ENCODE results near the gene KRTAP9-4. TPM values are rescaled to one million over a fixed set of nuclear protein-coding genes. Genes with fewer than 3 reads are reported as not detected.

Gene KRTAP9-4
- total and polyA plus RNA-seq, 2 of the 8 experiments (the other 6 are each of a cell fraction or from before 2014, with no cell fraction given) = not detected

DNA sequence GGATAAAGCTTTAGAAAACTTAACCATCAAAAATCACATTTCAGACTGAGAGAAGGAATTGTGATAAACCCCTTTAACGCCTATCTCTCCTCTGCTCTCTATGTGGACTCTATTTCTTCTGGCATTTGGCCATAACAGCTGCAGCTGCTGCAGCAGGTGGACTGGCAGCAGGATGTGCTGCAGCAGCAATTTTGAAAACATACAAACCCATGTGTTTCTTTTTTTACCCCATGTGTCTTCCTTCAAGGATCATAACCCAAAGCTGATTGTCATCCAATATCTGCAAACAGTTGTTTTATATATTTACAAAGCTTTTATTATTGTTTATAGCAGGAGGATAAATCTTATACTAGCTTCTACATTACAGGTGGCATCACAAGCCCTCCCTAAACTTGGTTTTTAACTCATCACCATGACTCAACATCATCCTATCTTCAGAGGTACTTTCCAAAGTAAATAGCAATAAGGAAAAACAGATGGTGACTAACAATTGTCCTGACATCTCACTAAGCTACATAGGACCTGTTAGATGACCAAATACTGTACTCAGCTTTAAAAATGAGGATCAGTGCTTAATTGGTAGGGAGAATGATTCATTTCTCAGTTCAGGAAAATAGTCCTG lies 37.5 kb upstream of the KRTAP9-4 start:
- H2AFZ ChIP-seq (ENCODE audit: low read length) = no peak overlapping the region
- no peaks in the 10 kb centered on the region; a peak in 2 of 8 replicates for H3K36me3 ChIP-seq (ENCODE audit: control insufficient read depth in 2 of 4, insufficient read depth in 4 of 4, low read length in 3 of 4)
- H2BK12ac ChIP-seq (ENCODE audit: low read depth, low read length) = no peak overlapping the region
- H2BK15ac ChIP-seq (ENCODE audit: low read length) = no peak overlapping the region
- H3K79me2 ChIP-seq (ENCODE audit: control insufficient read depth in 1 of 2, insufficient read depth in 2 of 2, low read length in 2 of 2) = no peaks in the 10 kb centered on the region
- no peak overlapping the region for H3K4ac ChIP-seq (replicated peaks; ENCODE audit: insufficient read length, low read depth, low read length)
- H2AK5ac ChIP-seq (ENCODE audit: low read depth, low read length) = no peak overlapping the region
- no peaks in the 10 kb centered on the region for H3K4me1 ChIP-seq (replicated peaks in 1 of 4; ENCODE audit: control insufficient read depth in 3 of 4, insufficient read depth in 4 of 4, low read length in 3 of 4)
- no peak overlapping the region for H2BK120ac ChIP-seq (replicated peaks; ENCODE audit: low read depth, low read length)
- 100% methylated on average over 1 of the region's 1 CpG; no CpG with 5 or more reads in 1 of the 2 experiments for WGBS, 2 experiments (ENCODE audit: extremely low coverage in 1 of 2, insufficient coverage in 1 of 2, insufficient read length in 1 of 2, insufficient replicate concordance in 2 of 2, low coverage in 1 of 2, low lambda C conversion rate in 2 of 2, missing lambda C conversion rate in 1 of 2)
- H2BK5ac ChIP-seq (ENCODE audit: low read depth, low read length) = no peak overlapping the region
- no peak overlapping the region for H3K4me2 ChIP-seq (ENCODE audit: insufficient read depth in 1 of 2, low read depth in 2 of 2, low read length in 2 of 2)
- no peak overlapping the region for H3K9ac ChIP-seq (replicated peaks in 1 of 4; ENCODE audit: extremely low read depth in 1 of 4, low read depth in 3 of 4, low read length in 3 of 4)
- no peak overlapping the region for H3K14ac ChIP-seq (ENCODE audit: insufficient read length)
- POLR2A ChIA-PET (ENCODE audit: partially characterized antibody) = no interaction called here
- no peak overlapping the region; the same call in 1 of the 2 replicates for H4K8ac ChIP-seq (ENCODE audit: extremely low read depth, insufficient read depth, low read length)
- no peaks in the 10 kb centered on the region for H3K27me3 ChIP-seq (replicated peaks in 1 of 4; ENCODE audit: control insufficient read depth in 3 of 4, extremely low read depth in 1 of 4, insufficient read depth in 3 of 4, low read length in 3 of 4)
- H3K23ac ChIP-seq (ENCODE audit: insufficient read length) = no peak overlapping the region
- FAIRE-seq (no peak), DNase-seq (ENCODE audit: low read depth in 1 of 2, low spot score in 2 of 2) (no peak)
- H3K56ac ChIP-seq (replicated peaks; ENCODE audit: insufficient read length, low read depth, low read length) = no peak overlapping the region
- H3K4me3 ChIP-seq (ENCODE audit: extremely low read depth in 1 of 4, insufficient read depth in 2 of 4, low read depth in 3 of 4, low read length in 4 of 4) = no peak overlapping the region
- no peak overlapping the region for H4K91ac ChIP-seq (replicated peaks; ENCODE audit: insufficient read length, low read length)
- H3K9me3 ChIP-seq (ENCODE audit: insufficient read depth in 2 of 2, low read depth in 1 of 2, low read length in 1 of 2) = peaks cover under 1 to 7% of the 10 kb centered on the region in 2 experiments; a peak in 2 of 4 replicates
- CTCF ChIA-PET (ENCODE audit: partially characterized antibody) = interaction anchor here (0.8 to 1.4 kb wide), 3 partner anchors 13 to 337 kb away, joined by 3 read pairs; no protein-coding TSS in a partner anchor
- no peaks in the 10 kb centered on the region for H3K79me1 ChIP-seq (ENCODE audit: low read depth, low read length)
- no peaks in the 10 kb centered on the region for H3K23me2 ChIP-seq (ENCODE audit: low read depth, low read length)
- no peak overlapping the region for H3K27ac ChIP-seq (ENCODE audit: low read depth, low read length)
- no peak overlapping the region for H2BK20ac ChIP-seq (ENCODE audit: low read length)
- no peak overlapping the region for H4K5ac ChIP-seq (ENCODE audit: insufficient read length, low read depth, low read length)
- no peak overlapping the region for H3K18ac ChIP-seq (ENCODE audit: extremely low read depth, low read length)
- H4K20me1 ChIP-seq (replicated peaks in 1 of 2; ENCODE audit: control insufficient read depth in 1 of 2, insufficient read depth in 2 of 2, low read length in 2 of 2) = no peaks in the 10 kb centered on the region
- TF ChIP-seq KDM4A (IDR thresholded peaks at IDR 0.05; ENCODE audit: low read depth, low read length, severe bottlenecking) (no peak), MAFK (IDR thresholded peaks at IDR 0.05; ENCODE audit: low read depth, low read length) (no peak), BCL11A (IDR thresholded peaks at IDR 0.05; ENCODE audit: low read depth in 2 of 2, low read length in 2 of 2) (no peak), NRF1 (IDR thresholded peaks at IDR 0.05; ENCODE audit: low read depth, low read length) (no peak), EP300 (IDR thresholded peaks at IDR 0.05; ENCODE audit: borderline replicate concordance in 1 of 2, low read depth in 2 of 2, low read length in 2 of 2) (no peak), RNF2 (IDR thresholded peaks at IDR 0.05; ENCODE audit: borderline replicate concordance, low read depth, low read length, missing control alignments, poor library complexity, severe bottlenecking) (no peak), TBP (IDR thresholded peaks at IDR 0.05; ENCODE audit: low read depth, low read length) (no peak), RAD21 (IDR thresholded peaks at IDR 0.05 in 1 of 2, conservative IDR thresholded peaks at IDR 0.05 in 1 of 2; ENCODE audit: low read depth in 2 of 2, low read length in 2 of 2) (no peak)
- TF ChIP-seq, protein P1, sequence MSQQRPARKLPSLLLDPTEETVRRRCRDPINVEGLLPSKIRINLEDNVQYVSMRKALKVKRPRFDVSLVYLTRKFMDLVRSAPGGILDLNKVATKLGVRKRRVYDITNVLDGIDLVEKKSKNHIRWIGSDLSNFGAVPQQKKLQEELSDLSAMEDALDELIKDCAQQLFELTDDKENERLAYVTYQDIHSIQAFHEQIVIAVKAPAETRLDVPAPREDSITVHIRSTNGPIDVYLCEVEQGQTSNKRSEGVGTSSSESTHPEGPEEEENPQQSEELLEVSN (IDR thresholded peaks at IDR 0.05) = no peak
- TF ChIP-seq, protein P2, sequence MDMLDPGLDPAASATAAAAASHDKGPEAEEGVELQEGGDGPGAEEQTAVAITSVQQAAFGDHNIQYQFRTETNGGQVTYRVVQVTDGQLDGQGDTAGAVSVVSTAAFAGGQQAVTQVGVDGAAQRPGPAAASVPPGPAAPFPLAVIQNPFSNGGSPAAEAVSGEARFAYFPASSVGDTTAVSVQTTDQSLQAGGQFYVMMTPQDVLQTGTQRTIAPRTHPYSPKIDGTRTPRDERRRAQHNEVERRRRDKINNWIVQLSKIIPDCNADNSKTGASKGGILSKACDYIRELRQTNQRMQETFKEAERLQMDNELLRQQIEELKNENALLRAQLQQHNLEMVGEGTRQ (IDR thresholded peaks at IDR 0.05; ENCODE audit: low read length) = no peak
